ENCODE measurements around the gene SHROOM3.

Gene SHROOM3

DNA sequence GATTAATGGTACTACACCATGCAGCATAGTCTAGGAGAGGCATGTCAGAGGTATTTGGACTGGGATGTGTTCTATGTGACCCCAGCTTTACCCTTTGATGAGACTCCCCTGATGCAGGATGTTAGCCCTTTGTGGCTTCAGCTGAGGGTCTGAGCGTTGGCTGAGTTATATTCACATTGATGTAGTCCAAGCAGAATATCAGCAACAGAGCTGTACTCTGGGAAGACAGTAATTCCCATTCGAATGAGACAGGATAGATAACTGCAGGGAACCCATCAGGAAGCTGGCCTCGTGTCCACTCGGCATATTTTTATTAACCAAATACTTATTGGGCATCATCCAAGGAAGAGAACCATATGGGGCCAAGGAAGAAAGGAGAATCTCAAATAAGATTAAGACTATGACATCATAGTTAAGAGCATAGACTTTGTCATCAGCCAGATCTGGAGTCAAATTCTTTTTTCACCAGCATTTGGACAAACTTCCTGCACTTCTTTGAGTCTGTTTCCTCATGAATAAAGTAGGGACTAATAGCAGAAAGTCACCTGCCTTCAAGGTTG is 264.8 kb downstream of the SHROOM3 start:
- TF ChIP-seq CTCF (IDR thresholded peaks at IDR 0.05; ENCODE audit: insufficient read depth, low read length, poor library complexity, severe bottlenecking) (no peak), EZH2phosphoT487 (conservative IDR thresholded peaks at IDR 0.05; ENCODE audit: low read length) (no peak)
- Histone ChIP-seq H3K9ac (ENCODE audit: low read length) (no peak overlapping the region), H3K79me2 (ENCODE audit: insufficient read depth, low read length) (no peaks in the 10 kb centered on the region), H4K20me1 (ENCODE audit: low read depth, low read length) (no peaks in the 10 kb centered on the region), H3K27ac (ENCODE audit: low read depth, low read length) (no peak overlapping the region), H3K9me2 (replicated peaks; ENCODE audit: insufficient read depth, low read length) (no peaks in the 10 kb centered on the region), H3K4me2 (ENCODE audit: low read depth, low read length, poor library complexity, severe bottlenecking) (no peak overlapping the region), H2AFZ (ENCODE audit: low read depth, low read length, severe bottlenecking) (no peak overlapping the region), H3F3A (ENCODE audit: insufficient read depth) (no peaks in the 10 kb centered on the region), H3K27me3 (ENCODE audit: low read length) (no peaks in the 10 kb centered on the region), H3K9me3 (ENCODE audit: insufficient read depth, low read length) (no peaks in the 10 kb centered on the region), H3K36me3 (ENCODE audit: low read length) (no peaks in the 10 kb centered on the region), H3K4me3 (ENCODE audit: insufficient read depth, low read length, poor library complexity, severe bottlenecking) (no peak overlapping the region)

- Histone ChIP-seq H3K36me3 (ENCODE audit: low read length) (no peaks in the 10 kb centered on the region), H3K27ac (ENCODE audit: low read depth, low read length) (no peak overlapping the region), H3F3A (ENCODE audit: insufficient read depth) (no peaks in the 10 kb centered on the region), H3K27me3 (ENCODE audit: low read length) (no peaks in the 10 kb centered on the region), H3K4me2 (ENCODE audit: low read depth, low read length, poor library complexity, severe bottlenecking) (no peak overlapping the region), H2AFZ (ENCODE audit: low read depth, low read length, severe bottlenecking) (no peak overlapping the region), H3K9me3 (ENCODE audit: insufficient read depth, low read length) (no peaks in the 10 kb centered on the region), H4K20me1 (ENCODE audit: low read depth, low read length) (no peaks in the 10 kb centered on the region), H3K79me2 (ENCODE audit: insufficient read depth, low read length) (no peaks in the 10 kb centered on the region), H3K4me3 (ENCODE audit: insufficient read depth, low read length, poor library complexity, severe bottlenecking) (no peak overlapping the region), H3K9me2 (replicated peaks; ENCODE audit: insufficient read depth, low read length) (no peaks in the 10 kb centered on the region), H3K9ac (ENCODE audit: low read length) (no peak overlapping the region)
- TF ChIP-seq EZH2phosphoT487 (conservative IDR thresholded peaks at IDR 0.05; ENCODE audit: low read length): no peak
- no peak for TF ChIP-seq CTCF (IDR thresholded peaks at IDR 0.05; ENCODE audit: insufficient read depth, low read length, poor library complexity, severe bottlenecking)
Measured at GRCh38 chr4:76702440-76703122, 267.6 kb downstream of the SHROOM3 start.

DNA sequence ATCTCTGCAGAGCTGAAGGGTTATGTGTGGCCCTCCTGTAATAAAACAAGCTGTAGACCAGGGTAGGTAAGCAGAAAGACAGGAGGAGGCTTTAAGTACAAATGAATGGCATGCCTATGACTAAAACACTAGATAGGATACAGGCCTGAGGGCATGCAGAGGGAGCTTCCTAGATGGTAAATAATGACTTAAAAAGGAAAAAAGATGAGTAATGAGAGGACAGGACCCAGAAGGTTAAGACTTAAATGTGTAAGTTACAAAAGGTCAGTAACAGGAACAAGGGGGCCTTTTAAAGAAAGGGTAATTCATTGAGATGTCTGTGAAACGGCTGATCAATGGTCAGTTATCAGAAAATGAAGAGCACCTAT is 268.1 kb downstream of the SHROOM3 start:
- Histone ChIP-seq H3F3A (ENCODE audit: insufficient read depth) (no peaks in the 10 kb centered on the region), H2AFZ (ENCODE audit: low read depth, low read length, severe bottlenecking) (no peak overlapping the region), H3K27me3 (ENCODE audit: low read length) (no peaks in the 10 kb centered on the region), H3K9me3 (ENCODE audit: insufficient read depth, low read length) (no peaks in the 10 kb centered on the region), H3K27ac (ENCODE audit: low read depth, low read length) (no peak overlapping the region), H3K9ac (ENCODE audit: low read length) (no peak overlapping the region), H3K4me2 (ENCODE audit: low read depth, low read length, poor library complexity, severe bottlenecking) (no peak overlapping the region), H3K4me3 (ENCODE audit: insufficient read depth, low read length, poor library complexity, severe bottlenecking) (no peak overlapping the region), H3K36me3 (ENCODE audit: low read length) (no peaks in the 10 kb centered on the region), H3K9me2 (replicated peaks; ENCODE audit: insufficient read depth, low read length) (no peaks in the 10 kb centered on the region), H3K79me2 (ENCODE audit: insufficient read depth, low read length) (no peaks in the 10 kb centered on the region), H4K20me1 (ENCODE audit: low read depth, low read length) (no peaks in the 10 kb centered on the region)
- TF ChIP-seq CTCF (IDR thresholded peaks at IDR 0.05; ENCODE audit: insufficient read depth, low read length, poor library complexity, severe bottlenecking) (no peak), EZH2phosphoT487 (conservative IDR thresholded peaks at IDR 0.05; ENCODE audit: low read length) (no peak)
